T-helper 9 cell (primary cell): ENCODE measurements around the gene FRMD4A.
"Not testable (repeated sequence)": the region's sequence is repeated elsewhere in the genome, so short reads cannot be mapped to it uniquely, and the experiment has no call there.

Source experiments
- DNase-seq: peaks from one replicate; pipeline ENCODE4 v3.0.0-alpha.2; 2020

Gene FRMD4A

DNA sequence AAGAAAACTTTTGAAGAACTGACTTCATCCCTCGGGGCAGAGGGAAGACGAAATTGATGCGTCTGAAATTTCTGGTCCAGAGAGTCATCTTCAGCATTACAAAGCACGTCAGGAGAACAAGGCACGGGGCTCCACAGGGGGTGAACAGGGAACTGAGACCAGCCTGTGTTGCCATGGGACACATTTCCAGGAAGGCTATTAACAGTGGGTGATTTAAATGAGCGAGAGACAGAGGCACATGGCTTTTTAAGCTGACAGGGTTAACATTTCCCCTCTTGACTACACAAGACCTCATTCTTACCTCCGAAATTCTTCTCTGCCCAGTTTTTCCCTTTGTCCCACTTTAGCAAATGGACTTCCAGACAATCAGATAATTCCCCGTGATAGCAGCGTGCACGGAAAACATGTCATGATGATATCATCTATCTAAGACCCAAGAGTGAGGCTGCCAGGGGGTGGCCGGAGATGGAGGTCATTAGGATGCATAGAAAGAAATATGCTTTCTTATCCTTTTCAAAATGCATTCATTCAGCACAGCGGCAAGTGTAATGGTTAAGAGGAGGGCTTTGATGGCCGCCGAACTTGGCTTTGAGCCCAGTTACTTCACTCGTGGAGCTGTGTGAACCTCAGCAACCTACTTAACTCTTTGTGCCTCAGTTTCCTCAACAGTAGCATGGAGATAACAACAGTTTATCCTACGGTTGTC is 496.0 kb downstream of the FRMD4A start:
- no peak for DNase-seq

DNA sequence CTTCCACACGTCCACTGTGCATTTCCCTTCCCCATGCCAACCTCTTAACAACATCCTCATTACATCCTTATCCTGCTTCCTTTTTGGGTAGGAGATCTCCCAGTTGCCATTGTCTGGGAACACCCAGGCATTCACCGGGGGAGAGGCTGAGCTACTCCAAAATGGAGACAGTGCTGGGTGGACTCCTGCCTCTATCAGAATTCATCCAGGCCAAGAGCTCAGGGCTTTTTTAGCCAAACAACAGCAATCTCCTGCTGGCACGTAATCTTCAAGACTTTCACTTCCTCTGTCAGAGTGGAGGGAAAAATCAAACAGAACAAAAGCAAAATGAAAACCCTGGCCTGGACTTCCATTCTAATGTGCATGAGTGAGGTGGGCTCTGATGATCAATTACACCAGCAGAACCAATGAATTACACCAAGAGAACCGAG is 499.0 kb downstream of the FRMD4A start:
- no peak for DNase-seq

DNA sequence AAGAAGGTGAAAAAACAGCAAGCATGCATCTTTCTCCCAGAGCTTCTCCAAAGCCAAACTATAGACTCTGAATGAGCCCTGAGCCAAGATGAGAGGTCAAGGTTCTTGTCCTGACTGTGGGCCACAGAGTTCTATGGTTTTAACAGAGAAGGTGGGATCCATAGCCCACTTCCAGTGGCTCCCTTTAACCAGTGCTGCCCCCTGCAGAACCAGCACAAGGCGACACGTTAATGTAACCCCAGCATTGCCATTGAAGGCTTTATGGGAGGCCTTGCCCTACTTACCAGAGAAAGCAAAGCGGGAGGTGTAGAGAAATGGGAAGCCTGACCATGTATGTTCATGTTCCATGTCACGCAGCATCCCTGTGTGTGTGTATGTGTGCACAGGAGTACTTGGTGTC is 500.3 kb downstream of the FRMD4A start:
- DNase-seq, result no peak

DNA sequence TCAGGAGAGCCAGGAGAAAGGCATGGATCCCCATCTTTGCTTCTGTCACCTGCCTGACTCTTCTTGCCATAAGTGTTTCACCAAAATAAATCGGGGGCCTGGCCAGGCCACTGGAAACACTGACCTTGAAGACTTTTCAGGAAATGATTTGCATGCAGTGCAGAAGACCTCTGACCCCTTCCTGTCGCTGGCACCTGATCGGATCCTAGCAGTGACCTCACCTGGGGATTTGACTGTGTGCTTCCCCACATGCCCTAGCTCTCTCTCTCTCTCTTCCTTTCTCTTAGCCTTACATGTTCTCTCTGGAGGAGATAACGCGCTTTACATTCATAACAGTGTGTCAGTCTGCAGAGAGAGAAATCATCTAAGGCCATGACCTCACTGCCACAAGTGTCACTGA is 500.9 kb downstream of the FRMD4A start:
- DNase-seq, result no peak

DNA sequence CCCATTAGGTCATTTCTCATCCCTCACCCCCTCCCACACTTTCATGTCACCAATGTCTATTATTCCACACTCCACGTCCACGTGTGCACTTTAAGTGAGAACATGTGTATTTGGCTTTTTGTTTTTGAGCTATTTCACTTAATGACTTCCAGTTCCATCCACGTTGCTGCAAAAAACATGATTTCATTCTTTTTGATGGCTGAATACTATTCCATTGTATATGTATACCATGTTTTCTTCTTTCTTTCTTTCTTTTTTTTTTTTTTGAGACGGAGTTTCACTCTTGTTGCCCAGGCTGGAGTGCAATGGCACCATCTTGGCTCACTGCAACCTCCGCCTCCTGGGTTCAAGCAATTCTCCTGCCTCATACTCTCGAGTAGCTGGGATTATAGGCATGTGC is 502.4 kb downstream of the FRMD4A start:
- DNase-seq, result not testable (repeated sequence)

DNA sequence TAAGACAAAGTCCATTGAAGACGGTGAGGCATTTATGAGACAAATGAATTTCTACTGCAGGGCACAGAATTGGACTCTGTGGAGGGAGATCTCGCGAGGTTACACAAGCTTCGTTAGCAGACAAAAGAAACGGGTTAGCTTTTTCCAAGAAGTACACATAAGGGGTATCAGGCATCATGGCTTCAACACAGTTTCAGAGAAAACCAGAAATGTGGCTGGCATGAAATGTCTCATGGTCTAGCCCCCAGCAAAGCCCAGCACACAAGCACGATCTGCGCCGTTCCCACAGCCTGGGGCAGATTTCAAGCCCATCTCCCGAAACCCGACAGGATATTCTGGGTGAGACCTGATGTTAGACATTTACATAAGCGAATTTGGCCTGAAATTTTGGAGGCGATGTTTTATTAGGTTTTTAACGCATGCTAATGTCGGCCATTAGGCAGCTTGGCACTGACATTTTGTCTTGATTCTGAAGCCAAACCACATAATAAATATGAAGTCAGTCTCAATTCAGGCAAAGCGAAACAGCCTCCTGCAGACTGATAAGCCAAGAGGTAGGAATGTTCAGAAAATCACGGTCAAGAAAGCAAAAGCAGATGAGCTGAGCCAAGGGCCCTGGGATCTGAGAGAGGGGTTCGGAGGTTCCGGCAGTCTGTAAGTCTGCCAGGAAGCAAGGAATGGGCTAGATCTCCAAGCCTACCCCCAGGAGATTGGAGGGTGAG is 503.5 kb downstream of the FRMD4A start:
- no peak for DNase-seq

DNA sequence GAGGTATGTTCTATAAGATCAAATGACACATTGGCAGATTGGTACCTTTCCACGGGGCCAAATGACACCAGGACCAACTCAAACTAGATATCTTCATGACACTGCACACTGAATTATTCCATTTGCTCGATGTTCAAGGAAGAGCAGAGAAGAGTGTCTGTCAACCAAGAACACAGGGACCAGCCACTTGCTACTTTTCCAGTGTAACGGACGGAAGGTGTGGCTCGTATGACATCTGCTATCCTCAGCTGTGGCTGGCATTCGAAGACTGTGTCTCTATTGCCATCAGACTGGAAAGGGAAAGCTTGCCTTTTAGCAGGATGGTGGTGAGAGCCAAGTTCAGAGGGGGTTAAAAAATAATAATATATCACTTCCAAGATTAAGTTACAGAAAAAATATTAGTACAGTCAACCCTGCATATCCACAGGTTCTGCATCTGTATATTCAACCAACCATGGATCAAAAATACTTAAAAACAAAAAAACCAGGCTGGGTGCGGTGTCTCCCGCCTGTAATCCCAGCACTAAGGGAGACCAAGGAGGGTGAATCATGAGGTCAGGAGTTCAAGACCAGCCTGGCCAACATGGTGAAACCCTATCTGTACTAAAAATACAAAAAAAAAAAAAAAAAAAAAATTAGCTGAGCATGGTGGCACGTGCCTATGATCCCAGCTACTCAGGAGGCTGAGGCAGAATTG is 506.9 kb downstream of the FRMD4A start:
- DNase-seq, result no peak

DNA sequence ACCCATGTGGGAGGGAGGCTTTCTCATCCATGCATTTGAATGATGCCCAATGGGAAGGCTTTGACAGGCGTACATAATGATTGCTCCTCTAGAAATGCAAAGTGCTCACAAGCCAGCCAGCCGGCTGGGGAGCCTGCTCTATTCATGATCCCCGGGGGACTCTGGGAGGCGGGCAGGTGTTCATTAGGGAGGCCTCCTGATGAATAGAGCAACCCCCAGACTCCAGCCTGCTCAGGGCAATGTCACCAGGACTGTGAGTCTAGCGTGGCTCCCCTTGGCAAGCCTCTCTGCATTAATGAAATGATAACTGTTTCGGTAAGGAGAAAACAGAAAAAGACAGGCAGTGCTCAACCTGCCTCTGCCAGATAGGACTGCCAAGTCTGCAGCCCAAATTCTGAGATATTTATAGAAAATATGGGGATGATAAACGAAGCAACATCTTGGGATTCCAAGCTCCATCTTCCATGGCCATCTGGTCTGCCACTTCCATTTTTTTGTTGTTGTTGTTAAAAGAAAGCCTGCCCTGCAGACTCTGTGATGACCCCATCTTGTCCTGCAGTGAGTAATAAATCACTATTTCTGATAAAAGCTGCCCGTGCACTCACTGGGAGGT is 507.5 kb downstream of the FRMD4A start:
- DNase-seq, result no peak

DNA sequence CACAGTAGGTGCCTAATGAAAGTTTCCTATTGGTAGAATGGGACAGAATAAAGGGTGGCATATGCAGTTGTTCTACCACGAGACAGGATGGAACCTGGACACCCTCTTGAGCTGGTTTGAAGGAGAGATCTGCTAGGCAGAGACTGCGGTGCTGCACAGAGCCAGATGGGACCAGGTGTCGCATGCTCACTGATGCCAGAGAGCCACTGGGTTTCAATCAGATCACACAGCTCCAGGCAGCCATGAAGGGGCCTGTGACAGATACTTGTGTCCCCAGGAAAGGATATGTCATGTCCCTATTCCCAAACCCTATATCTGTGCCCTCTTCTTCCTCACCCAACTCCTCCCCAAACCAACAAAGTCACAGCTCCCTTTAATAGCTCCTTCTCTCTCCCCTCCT is 508.2 kb downstream of the FRMD4A start:
- DNase-seq, result no peak

DNA sequence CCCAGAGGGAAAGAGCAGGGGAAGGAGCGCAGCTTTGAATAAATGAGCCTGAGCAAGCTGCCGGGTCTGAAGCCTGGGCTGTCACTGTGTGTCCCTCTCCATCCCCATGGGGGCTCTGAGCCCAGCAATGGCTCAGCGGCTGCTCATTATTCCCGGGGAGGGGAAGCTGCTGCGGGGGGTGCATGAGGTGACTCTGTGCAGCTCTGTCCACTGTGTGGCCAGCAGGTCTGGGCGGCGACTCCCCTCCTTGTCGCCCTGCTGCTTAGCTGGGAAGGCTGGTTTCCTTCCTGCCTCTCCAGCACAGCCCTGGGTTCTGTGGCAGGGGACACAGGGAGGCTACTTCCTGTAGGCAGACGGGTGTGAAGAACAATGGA is 509.8 kb downstream of the FRMD4A start:
- DNase-seq, result no peak

DNA sequence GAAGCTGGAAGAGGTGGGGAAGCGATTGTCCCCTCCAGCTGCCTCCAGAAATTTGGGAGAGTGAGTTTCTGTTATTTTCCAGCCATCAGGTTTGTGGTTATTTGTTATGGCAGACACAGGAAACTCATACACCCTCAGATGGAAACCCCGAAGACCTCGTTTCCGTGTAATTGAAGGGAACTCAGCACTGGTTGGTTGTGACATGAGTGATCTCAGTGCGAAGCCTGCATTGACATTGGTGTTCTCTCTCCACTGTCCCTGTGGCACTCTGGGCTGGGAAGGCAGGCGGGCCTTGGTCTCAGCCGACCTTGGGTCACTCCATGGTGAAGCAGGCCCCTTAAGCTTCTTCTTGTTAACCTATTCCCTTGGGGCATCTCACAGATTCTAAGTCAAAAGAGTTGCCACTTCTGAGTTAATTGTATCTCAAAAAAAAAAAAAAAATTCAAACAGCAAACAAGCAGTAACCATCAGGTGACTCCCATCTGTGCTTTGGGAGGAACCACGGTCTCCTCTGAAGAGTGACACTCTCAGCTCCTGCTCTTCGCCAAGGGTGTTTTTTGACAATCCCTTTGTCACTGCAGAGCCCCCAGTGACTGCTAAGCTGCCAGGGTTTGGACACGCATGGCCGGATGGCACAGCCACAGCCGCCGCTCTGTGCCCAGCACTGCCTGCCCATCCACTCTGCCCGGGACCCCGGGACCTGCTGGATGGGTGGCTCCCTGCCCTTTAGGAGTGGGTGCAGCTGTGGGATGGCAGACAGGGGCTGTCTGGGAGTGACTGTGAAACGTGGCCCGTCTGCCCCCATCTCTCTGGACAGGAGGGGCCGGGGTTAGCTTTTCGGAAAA is 510.4 kb downstream of the FRMD4A start:
- DNase-seq, result no peak

DNA sequence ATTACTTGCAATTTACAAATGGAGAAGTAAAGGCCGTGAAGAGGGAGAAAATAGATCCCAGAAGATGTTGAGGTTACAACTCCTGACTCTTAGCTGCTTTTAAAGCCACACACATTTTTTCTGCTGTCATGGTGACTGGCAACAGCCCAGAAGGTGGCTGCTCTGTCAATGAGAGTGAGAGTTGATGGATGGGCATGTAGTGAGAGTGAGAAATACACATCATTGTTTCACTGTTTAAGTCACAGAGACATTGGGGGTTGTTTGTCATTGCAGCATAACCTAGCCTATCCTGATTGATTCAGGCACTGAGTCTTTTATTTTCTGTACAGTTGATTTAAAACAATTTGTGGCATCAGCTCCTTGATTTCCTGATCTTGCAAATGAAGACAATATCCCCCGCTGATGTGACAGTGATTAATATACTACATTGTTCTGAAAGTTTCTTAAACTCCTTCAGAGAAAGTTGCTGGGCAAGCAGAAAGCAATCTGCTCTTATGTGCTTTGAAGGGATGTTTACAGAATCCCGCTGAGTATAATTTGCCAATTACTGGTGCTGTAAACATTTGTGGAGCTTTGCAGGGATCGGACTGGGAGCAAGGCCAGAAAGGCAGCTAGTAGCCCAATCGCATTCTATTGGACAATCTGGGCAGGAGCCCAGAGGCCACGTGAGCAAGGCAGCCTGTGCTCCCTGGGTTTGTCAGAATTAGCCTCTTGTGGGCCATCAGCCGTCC is 514.4 kb downstream of the FRMD4A start:
- no peak for DNase-seq

DNA sequence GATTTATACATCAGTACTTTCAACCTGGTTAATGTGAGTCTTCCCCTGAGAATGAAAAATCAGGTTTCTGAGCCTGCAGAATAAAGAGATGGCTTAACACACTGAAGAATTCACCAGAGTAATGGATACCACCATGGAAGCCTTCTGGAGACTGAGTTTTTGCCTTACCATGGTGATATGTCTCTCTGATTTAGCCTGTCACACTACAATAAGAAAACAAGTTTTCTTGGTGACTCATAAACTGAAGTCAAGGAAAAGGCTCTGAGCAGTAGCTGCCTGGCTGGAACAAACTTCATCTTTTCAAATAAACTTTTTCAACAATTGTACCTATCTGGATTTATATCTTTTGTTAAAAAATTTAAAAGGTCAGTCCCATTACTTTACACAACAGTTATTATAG is 515.0 kb downstream of the FRMD4A start:
- DNase-seq, result no peak

DNA sequence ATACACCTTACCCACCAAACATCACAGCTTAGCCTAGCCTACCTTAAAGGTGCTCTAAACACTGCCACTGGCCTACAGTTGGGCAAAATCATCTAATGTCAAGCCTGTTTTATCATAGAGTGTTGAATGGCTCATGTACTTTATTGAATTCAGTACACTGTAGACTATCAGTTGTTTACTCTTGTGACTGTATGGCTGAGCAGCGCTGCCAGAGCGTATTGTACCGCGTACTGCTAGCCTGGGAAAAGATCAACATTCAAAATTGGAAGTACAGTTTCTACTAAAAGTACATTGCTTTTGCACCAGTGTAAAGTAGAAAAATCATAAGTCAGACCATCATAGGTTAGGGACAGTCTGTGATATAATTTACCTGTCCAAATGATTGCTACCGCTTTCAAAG is 517.2 kb downstream of the FRMD4A start:
- DNase-seq, result no peak

DNA sequence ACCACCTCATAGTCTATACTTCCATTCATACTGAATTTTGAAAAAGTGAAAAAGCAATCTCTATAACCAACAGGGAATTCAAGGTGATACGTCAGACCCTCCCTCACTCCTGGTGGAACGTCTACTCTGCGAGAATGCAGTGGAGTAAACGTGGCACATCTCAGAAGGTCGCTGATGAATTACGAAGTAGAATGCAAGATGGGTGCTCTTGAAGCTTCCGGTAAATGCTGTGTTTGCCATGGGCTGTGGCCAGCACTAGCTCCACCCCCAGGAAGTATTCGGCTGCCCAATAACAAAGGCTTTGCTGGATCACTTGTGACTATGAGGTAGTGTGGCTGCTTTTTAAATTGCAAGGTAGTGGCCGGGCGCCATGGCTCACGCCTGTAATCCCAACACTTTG is 517.9 kb downstream of the FRMD4A start:
- no peak for DNase-seq

DNA sequence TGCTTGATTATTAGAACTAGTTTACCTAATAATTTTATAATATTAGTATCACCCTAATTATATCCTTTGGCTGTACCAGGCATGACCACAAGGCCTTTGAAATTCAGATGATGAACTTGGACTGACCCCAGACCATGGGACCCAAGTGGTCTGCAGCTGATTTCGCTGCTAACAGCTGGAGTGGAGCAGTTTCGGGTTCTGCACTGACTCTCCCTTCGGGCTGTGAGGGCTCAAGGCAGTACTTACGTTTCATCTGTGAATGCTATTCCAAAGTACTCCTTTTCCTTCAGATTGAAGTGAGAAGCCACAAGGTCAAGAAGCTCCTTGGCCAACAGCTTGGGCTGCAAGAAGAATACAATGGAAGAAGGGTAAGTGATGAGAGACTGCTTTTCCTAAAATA is 520.2 kb downstream of the FRMD4A start:
- DNase-seq, result no peak

DNA sequence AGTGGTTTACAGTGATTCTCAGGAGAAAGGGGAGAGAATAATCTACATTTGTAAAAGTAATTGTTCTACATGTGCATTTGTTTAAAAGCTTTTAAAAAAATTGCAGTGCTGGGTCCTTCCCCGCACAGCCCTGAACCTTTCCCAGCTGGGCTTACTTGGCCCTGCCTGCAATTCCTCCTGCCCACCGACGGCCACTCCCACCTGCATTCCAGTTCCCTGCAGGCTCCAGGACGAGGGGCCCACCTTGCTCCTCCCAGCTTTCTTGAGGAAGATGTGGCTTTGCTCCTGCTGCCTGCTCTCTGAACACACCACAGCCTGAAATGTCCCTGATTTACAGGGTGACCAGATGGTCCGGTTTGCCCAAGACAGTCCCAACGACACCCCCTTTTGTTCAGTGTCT is 521.3 kb downstream of the FRMD4A start:
- no peak for DNase-seq

DNA sequence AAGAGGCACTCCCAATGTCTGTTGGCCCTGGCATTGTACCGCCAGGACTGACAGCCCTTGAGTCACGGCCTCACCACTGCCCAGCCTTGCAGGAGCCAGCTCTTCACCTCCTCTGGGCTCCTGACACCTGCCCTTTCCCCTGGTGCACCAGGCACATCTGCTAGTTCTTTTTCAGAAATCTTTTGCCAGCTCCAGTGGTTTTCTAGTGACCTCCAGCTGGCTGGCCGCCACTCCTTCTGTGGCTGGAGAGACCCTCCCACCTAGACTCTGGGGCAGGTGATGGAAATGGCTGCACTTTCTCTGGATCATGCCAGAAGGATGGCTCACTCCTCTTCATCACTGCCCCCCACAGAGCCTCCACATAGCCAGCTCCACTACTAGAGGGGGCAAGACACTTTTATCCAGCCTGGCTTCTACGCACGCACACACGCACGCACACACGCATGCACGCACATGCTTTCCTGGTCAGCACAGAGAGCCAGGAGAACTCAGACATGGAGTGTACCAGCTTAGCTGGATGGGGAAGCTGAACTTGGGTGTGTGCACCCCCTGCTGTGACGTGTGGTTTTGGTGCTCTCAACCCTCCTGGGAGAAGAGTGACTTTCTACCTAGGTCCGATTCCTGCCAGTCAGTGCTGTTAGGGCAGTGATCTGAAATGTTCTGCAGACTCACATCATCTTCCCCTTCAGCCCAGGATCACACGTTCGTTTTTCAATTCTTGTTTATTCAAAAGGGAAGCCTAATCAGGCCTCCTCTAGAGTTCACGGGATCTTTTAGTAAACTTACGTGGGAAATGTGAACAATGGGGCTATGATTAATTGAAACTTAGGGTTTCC is 522.0 kb downstream of the FRMD4A start:
- DNase-seq, result no peak

DNA sequence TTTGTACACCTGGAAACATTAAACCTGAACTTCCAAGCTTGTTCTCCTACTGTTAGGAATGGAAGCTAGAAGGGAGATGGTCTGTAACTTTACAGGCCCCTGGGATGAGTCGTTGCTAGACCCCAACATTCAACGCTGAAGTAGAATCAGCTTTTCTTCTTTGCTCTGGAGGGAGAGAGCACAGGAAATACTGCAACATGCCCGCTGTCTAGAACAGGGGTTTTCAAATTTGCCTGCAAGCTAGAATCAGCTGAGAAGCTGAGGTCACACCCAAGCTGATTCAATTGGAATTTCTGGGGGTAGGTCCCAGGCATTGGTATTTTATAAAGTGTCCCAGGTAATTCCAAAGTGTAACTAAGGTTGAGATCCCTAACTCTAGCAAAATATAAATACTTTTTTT is 524.3 kb downstream of the FRMD4A start:
- DNase-seq, result no peak

DNA sequence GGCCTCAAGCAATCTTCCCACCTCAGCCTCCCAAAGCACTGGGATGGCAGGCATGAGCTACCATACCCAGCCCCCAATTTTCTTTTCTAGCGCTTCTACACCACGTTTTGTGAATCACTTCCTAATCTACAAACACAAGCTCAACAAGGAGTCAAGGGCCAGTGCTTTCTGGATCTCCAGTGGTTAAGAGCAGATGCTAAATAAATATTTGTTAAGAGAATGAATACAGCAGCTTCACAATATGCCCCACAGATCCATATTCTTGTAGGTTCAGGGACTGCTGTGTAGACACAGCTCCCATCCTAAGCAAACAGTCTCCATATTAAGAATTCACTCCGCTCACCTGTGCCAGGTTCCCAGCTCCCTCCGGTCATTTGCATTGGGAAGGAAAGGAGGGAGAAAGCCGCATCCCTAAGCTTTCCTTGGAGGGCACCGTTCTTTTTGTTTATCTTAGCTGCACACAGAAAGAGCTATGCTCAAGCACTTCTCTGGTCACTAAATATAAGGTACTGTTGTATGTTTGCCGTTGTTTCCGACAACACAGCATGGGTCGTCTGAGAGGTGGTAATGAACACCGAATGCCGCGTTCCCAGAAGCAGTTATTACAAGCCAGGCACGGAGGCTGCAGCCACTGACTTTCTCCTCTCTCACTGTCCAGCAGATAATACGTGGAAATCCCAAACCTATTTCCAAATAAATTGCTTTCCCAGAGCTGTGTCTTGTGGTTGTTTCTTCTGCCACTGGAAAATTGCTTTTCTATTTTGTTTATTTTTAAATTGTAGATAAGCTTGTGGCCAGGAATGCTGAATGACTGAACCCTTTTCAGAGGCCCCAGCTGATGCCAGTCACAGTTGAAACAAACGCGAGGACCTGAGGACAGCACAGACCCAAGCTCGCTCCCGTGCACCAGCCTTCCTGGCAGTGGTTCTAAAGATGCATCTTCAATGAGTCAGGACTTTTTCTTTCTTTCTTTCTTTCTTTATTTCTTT is 526.9 kb downstream of the FRMD4A start:
- DNase-seq, result no peak
